T47D (cell line): ENCODE results near the gene GPC3.
A peak's percentile ranks its signal among the peaks of the same experiment; 100 is the strongest.
"Not testable (repeated sequence)": the region's sequence is repeated elsewhere in the genome, so short reads cannot be mapped to it uniquely, and the experiment has no call there.

Experiments
- DNase-seq, 2 experiments: peaks; one replicate each; pipeline versions ENCODE4 v3.0.0 to v3.0.0-alpha.2; 2011 to 2012; ENCODE audit warnings: low read depth in 1 of 2, low spot score in 1 of 2
- JUND ChIP-seq: IDR thresholded peaks from 2 replicates; pipeline ENCODE4 v1.6.1; 2012; ENCODE audit warnings: low read depth
- in situ Hi-C: cut with HindIII; loops from 2 replicates; pipeline ENCODE4 v1.10.0; 2016; ENCODE audit warnings: low sequenced_read_pairs, low pct_unique_long_range_greater_than_20kb

Gene GPC3

DNA sequence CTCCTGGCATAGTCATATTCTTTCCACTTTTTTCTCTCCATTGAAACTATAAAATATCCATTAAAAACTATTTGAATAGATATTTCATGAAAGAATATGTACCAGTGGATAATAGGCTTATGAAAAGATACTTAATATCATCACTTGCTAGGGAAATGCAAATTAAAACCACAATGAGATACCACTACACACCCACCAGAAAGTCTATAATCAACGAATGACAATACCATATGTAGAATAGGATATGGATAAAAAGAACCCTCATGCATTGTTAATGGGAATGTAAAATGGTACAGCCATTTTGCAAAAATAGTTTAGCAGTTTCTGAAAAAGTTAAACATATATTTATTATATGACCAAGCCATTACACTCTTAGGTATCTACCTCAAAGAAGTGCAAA, 351.4 kb downstream of the GPC3 start:
- TF ChIP-seq JUND: no peak
- no peak for DNase-seq
- in situ Hi-C loops: no loop called here

DNA sequence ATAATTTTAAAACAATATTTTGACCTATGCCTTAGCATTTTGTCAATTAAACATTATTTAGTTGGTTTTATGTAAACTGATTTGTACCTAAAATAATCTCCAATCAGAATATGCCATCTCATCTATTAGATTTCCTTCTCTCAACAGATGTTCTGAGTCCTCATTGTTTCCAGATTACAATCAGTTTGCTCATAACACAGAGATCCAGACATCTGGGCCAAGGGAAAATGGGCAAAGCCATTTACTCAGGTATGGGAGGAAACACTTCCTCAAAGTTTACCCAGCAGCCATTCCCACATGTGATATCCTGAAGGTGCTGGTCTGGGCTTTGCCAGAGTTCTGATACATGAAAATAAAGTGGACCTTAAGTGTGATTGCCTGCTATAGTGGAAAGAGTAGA, 352.2 kb downstream of the GPC3 start:
- no peak for TF ChIP-seq JUND
- in situ Hi-C loops: no loop called here
- DNase-seq: no peak

DNA sequence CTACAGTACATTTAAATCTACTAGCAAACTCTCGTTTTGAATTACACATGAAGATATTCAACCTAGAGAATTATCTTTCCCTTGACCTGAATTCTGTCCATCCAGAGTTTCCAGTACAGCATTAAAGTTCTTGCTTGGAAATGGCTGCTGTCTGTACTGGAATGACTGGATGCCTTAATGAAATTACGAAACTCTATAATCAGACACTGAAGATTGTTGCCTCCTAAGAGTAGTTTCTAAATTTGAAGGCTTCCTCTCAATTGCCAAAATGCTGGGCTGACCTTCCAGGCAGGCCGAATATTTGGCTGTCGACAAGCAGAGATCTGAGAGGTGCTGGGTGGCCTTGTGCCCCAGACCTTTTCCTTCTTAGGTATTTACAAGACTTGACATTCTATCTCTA, 355.0 kb downstream of the GPC3 start:
- TF ChIP-seq JUND: no peak
- in situ Hi-C loops: no loop called here

DNA sequence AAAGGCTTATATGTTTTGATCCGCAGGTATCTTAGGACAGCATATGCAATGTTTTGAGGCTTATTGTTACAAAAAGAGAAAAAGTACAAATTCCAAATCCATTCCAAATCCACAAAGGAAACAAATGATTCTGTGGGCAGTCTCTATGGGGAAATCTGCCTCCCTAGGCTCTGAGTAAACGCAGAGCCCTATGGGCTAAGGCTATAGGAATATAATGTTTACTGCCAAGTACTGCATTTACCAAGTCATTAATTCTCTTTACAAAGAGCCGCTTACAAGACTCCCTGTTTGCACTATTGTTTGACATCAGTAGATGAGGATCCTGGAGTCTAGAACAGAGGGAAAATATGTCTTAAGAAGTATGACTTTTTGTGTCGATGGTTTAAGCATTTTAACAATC, 357.7 kb downstream of the GPC3 start:
- in situ Hi-C loops: no loop called here
- DNase-seq: peak in 1 of 2 experiments; percentile 26
- no peak for TF ChIP-seq JUND

More for the DNA sequence above, 355.0 kb downstream of the GPC3 start:
- no peak for DNase-seq

DNA sequence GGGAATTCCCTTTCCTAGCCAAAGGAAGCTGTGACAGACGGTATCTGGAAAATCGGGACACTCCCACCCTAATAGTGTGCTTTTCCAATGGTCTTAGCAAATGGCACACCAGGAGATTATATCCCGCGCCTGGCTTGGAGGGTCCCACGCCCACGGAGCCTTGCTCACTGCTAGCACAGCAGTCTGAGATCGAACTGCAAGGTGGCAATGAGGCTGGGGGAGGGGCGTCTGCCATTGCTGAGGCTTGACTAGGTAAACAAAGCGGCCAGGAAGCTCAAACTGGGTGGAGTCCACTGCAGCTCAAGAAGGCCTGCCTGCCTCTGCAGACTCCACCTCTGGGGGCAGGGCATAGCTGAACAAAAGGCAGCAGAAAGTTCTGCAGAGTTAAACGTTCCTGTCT, 364.0 kb downstream of the GPC3 start:
- DNase-seq, in situ Hi-C loops: not testable (repeated sequence)

DNA sequence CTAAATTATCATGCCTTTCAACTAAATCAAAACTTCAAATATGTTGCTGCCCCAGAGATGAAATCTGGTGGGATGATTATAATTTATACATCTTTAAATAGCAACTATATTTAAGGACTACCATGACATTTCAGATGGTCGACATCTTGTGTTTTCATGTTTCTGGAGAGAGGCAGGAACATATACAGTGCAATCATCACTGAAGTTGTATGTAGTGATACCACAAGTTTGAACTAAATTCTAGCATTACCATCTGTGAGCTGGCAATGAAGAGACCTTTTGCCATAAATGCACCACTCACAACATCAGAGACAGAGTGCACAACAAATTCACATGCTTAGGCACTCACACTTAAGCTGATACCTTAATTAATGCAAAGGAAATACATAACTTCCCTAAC, 373.7 kb downstream of the GPC3 start:
- DNase-seq: no peak
- in situ Hi-C loops: no loop called here
- TF ChIP-seq JUND: no peak

DNA sequence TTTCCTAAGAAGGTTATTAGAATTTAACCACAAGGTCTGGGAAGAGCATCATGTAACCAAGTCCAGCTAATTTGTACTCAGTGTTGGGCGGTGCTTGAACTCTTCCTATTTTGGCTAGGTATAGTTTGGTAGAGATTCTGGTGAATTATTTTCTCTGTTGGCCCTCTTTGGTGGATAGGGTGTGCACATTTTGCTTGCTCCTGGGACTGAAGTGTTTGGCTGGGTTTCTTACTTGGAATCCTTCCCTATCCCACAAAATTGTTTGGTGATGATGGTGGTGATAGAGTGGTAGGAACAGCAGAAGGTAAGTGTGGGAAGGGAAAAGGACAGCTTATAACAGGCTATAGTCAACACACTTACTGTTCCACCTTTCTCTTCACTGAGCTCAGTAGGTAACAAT, 375.3 kb downstream of the GPC3 start:
- peak in 1 of 2 experiments; percentile 16 for DNase-seq
- in situ Hi-C loops: no loop called here
- TF ChIP-seq JUND: no peak

DNA sequence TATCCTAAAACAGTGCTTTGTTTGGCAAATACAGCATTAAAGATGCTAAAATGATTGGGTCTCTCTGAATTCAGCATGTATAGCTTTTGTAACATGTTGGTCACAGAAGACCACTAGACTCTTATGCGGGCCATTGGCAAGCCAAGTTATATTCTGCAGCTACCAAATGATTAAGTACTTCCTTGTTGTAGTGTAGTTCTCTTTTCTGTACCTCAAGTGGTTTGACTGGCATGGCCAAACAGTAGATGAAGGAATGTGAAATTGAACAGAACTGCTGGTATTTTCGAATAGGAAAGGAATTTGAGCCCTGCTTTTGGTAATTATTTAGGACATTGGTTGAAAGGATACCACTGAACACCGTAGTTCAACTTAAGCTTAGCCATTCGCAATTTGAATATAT, 376.2 kb downstream of the GPC3 start:
- in situ Hi-C loops: no loop called here
- no peak for TF ChIP-seq JUND
- DNase-seq: no peak

DNA sequence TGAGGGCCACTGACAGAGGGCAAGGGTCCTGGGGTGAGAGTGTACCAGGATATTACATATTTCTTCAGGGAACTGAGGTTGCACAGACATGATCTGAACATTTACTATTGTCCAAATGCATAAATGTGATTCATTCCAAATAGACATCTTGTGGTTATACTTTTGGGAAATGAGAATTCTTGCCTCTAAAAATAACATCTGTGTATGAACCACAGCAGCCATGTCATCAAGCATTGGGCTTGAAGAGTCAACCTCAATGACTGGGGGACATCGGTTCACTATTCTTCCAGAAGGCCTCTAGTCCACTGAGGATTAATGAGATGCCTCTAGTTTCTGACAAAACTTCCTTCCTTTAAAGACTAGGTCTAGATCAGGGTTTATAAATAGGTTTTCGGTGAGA, 377.0 kb downstream of the GPC3 start:
- TF ChIP-seq JUND: no peak
- in situ Hi-C loops: no loop called here
- DNase-seq: no peak

DNA sequence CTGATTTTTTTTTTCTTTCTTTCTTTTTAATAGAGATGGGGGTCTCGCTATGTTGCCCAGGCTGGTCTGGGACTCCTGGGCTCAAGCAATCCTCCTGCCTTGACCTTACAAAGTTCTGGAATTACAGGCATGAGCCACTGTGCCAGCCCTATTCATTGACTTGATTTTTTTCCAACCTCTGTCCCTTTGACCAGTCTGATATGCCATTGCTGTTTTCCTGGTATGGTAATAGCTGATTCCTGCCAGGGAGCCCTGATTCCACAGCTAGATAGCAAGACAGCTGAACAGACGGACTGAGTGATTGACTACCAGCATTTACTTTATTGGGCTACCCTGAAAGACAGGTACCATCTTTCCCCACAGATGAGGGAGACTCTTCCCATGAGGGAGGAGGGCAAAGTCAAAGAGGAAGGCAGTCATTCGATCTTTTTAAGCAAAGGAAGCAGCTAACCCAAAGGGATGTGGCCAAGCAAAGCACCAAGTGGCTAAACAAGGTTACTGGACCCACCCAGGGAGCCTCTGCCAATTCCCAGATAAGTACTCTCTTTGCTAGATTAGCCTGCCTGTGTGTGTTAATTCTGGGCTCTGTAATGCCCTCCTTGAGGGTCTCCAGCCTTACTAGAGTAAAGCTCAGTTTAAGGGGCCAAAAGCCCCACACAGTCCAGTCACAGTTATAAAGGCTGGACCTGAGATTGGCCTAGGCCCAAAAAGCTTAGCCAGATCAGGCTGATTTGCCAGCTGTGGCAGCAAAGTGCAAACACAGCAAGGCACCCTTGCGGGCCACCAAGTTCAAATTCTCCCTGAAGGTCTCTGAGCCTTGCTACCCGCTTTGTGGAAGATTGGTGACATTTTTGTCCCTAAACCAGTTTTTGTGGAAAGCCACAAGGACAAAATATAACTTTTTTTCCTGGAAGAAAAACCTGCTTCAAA, 377.7 kb downstream of the GPC3 start:
- TF ChIP-seq JUND: no peak
- in situ Hi-C loops: no loop called here
- DNase-seq: no peak

DNA sequence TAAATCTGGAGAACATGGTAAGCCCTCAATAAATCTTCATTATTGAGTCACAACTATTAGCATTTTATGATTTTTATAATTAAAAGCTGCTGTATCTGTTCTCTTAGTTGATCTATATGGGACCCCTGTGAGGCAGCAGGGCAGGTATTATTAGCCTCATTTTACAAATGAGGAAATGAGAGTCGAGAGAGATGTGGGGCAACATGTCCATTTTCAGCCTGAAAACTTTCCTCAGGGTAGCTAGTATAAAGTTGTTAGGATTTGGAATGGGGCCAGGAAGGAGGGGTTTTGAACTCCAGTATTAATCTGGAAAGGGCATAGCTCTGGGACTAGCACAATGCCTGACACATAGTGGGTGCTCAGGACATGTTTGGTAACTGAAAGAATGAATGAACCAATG, 378.4 kb downstream of the GPC3 start:
- no peak for DNase-seq
- TF ChIP-seq JUND: no peak
- in situ Hi-C loops: no loop called here

DNA sequence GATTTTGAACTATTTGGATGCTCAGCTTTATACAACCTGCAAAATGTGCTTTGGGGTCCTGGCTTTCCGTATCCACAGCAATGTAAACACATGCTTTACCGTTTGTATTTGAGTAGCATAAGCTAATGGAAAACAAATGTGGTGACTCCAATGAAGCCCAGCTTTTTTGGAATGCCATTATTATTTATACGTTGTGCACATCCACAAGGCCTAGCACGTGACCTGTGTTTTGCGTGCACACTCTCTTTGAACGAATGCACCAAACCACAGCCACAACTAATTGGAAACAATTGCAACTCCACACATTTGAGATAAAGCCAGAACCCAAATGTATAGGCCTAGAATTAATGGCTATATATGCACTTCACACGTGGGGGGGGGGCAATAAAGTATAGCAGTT, 380.6 kb downstream of the GPC3 start:
- no peak for TF ChIP-seq JUND
- DNase-seq: no peak
- in situ Hi-C loops: no loop called here

DNA sequence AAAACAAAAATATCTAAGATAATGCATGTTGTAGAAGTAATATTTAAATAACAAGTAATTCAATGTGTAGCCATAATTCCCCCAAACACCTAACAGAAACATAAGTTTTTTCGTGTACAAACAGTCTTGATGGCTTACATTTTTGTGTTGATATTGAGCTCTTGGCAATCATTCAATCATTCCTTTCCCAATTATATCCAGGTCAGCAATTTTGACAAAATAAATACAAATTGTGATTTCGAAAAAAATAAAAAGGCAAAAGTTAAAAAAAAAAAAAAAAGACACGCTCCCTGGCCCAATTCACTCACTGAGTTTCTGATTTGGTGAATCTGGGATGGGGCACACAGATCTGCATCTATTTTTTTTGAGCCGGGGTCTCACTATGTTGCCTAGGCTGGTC, 382.5 kb downstream of the GPC3 start:
- in situ Hi-C loops: no loop called here
- no peak for TF ChIP-seq JUND
- no peak for DNase-seq

DNA sequence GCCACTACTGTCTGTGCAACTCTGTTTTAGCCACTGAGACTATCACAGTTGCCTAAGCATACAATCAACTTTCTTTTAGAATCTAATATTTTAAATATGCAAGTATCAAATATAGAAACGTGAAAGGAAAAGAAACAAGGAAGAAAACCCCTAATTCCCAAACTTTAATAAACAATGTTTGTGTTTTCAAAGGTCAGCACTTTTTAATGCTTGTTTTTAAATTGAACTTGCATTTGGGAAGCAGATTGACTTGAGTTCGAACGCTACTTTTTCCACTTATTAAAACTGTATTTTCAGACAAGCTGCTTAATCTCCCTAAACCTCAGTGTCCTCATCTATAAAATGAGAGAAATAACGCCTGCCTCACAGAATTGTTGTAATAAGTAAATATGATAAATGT, 384.3 kb downstream of the GPC3 start:
- in situ Hi-C loops: no loop called here
- no peak for DNase-seq
- no peak for TF ChIP-seq JUND
